MM.1S (cell line): ENCODE results near the gene CHRNA1.

Experiments
- EZH2 ChIP-seq: fragments of 300-600 bp; sonication (generic); optimal IDR thresholded peaks from 2 replicates; pipeline ENCODE3; 2017; ENCODE audit warnings: low read depth, mild to moderate bottlenecking, antibody characterized with exemption, low read length, mixed read lengths
- EZH2phosphoT487 ChIP-seq: fragments of 300-600 bp; sonication (generic); IDR thresholded peaks from 2 replicates; pipeline ENCODE4 v1.6.1; 2018; ENCODE audit warnings: antibody characterized with exemption, low read length
- TF ChIP-seq, protein P1 (sequence below): fragments of 300-600 bp; sonication (generic); IDR thresholded peaks from 2 replicates; pipeline ENCODE4 v1.5.1; 2016; ENCODE audit warnings: antibody characterized with exemption, low read length, mixed read lengths

DNA sequence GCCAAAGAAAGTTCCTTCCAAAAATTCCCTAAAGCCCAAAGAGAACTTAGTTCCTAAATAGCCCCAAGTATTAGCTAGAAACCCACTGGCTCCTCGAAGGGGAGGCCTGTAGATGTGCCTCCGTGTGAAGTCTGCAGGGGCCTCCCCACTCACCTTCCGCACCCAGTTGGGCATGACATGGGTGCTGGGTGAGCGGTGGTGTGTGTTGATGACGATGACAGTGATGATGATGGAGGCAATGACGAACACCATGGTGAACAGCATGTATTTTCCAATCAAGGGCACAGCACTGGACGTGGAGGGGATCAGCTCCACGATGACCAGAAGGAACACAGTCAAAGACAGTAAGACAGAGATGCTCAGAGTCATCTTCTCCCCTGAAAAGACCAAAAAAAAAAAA lies 14.5 kb downstream of the CHRNA1 start:
- TF ChIP-seq, protein P1, sequence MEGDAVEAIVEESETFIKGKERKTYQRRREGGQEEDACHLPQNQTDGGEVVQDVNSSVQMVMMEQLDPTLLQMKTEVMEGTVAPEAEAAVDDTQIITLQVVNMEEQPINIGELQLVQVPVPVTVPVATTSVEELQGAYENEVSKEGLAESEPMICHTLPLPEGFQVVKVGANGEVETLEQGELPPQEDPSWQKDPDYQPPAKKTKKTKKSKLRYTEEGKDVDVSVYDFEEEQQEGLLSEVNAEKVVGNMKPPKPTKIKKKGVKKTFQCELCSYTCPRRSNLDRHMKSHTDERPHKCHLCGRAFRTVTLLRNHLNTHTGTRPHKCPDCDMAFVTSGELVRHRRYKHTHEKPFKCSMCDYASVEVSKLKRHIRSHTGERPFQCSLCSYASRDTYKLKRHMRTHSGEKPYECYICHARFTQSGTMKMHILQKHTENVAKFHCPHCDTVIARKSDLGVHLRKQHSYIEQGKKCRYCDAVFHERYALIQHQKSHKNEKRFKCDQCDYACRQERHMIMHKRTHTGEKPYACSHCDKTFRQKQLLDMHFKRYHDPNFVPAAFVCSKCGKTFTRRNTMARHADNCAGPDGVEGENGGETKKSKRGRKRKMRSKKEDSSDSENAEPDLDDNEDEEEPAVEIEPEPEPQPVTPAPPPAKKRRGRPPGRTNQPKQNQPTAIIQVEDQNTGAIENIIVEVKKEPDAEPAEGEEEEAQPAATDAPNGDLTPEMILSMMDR: no peak
- TF ChIP-seq EZH2 (no peak), EZH2phosphoT487 (no peak)
